Tibial artery (tissue), 4 donors: ENCODE measurements around the gene SLC7A9.
"Not testable (repeated sequence)": the region's sequence is repeated elsewhere in the genome, so short reads cannot be mapped to it uniquely, and the experiment has no call there.

Experiments
- DNase-seq, 2 donors: peaks; one replicate each; pipeline ENCODE4 v3.0.0-alpha.2; 2019
- H3K27ac ChIP-seq, 2 donors: fragments of 200-600 bp; sonication (generic) in 1 of 2; 1 replicate in 1 of 2; 2 replicates in 1 of 2; pipeline ENCODE4 v1.5.1; 2018 to 2019; ENCODE audit warnings: mild to moderate bottlenecking in 1 of 2
- H3K27me3 ChIP-seq, 2 donors: fragments of 200-600 bp; sonication (generic) in 1 of 2; one replicate each; pipeline versions ENCODE4 v1.5.1 to v1.6.0; 2016 to 2019
- H3K36me3 ChIP-seq, 3 donors: fragments of 200-600 bp; sonication (generic) in 2 of 3; one replicate each; pipeline ENCODE4 v1.5.1; 2016 to 2019; ENCODE audit warnings: mild to moderate bottlenecking in 2 of 3
- H3K4me1 ChIP-seq, 4 donors: fragments of 200-600 bp; sonication (generic) in 2 of 4; 1 replicate in 3 of 4; 2 replicates in 1 of 4; pipeline ENCODE4 v1.5.1; 2016 to 2019
- H3K4me3 ChIP-seq, 2 donors: fragments of 200-600 bp; sonication (generic) in 1 of 2; 1 replicate in 1 of 2; 2 replicates in 1 of 2; pipeline ENCODE4 v1.5.1; 2018 to 2019; ENCODE audit warnings: mild to moderate bottlenecking in 2 of 2
- H3K9me3 ChIP-seq, 3 donors: fragments of 200-600 bp; sonication (generic) in 1 of 3; one replicate each; pipeline ENCODE4 v1.5.1; 2016 to 2019
- intact Hi-C: fragments of 100-400 bp; cut with DNase I; formaldehyde crosslinking; loops from one replicate; pipeline ENCODE4 v1.15.0; 2023; ENCODE audit warnings: low total_unique reads
- TF ChIP-seq, protein P1 (sequence below), 2 experiments: fragments of 200-600 bp in 1 of 2; fragments of 450-650 bp in 1 of 2; IDR thresholded peaks; one replicate each; pipeline ENCODE4 v1.5.1; 2017 to 2019; ENCODE audit warnings: antibody characterized with exemption in 2 of 2, mild to moderate bottlenecking in 1 of 2, moderate library complexity in 1 of 2

Gene SLC7A9

GRCh38 chr19:32837531-32837930 lies 32.0 kb downstream of the SLC7A9 start:
- DNase-seq: no peak
- TF ChIP-seq, protein P1, sequence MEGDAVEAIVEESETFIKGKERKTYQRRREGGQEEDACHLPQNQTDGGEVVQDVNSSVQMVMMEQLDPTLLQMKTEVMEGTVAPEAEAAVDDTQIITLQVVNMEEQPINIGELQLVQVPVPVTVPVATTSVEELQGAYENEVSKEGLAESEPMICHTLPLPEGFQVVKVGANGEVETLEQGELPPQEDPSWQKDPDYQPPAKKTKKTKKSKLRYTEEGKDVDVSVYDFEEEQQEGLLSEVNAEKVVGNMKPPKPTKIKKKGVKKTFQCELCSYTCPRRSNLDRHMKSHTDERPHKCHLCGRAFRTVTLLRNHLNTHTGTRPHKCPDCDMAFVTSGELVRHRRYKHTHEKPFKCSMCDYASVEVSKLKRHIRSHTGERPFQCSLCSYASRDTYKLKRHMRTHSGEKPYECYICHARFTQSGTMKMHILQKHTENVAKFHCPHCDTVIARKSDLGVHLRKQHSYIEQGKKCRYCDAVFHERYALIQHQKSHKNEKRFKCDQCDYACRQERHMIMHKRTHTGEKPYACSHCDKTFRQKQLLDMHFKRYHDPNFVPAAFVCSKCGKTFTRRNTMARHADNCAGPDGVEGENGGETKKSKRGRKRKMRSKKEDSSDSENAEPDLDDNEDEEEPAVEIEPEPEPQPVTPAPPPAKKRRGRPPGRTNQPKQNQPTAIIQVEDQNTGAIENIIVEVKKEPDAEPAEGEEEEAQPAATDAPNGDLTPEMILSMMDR (IDR thresholded peaks at IDR 0.05): no peak
- Histone ChIP-seq H3K4me3 (no peak overlapping the region), H3K27ac (no peak overlapping the region), H3K4me1 (no peaks in the 10 kb centered on the region), H3K9me3 (peaks cover 0 to 16% (median 16%) of the 10 kb centered on the region in 3 donors), H3K36me3 (peaks cover 0 to 18% (median 17%) of the 10 kb centered on the region in 3 donors), H3K27me3 (no peaks in the 10 kb centered on the region)
- intact Hi-C loops: no loop called here

DNA sequence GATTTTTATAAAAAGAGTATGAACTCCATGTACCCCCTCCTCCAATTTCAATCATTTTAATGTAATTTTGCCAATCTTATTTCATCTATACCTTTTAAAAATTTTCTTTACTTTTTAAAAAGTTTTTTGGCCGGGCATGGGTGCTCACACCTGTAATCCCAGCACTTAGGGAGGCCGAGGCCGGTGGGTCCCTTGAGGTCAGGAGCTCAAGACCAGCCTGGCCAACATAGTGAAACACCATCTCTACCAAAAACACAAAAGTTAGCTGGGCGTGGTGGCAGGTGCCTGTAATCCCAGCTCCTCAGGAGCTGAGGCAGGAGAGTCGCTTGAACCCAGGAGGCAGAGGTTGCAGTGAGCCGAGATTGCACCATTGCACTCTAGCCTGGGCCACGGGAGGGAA lies 36.2 kb downstream of the SLC7A9 start:
- H3K36me3 ChIP-seq: peaks cover 0 to 21% (median 0%) of the 10 kb centered on the region in 3 donors
- H3K27ac ChIP-seq, H3K4me1 ChIP-seq, H3K9me3 ChIP-seq, H3K4me3 ChIP-seq, H3K27me3 ChIP-seq, DNase-seq, intact Hi-C loops: not testable (repeated sequence)

DNA sequence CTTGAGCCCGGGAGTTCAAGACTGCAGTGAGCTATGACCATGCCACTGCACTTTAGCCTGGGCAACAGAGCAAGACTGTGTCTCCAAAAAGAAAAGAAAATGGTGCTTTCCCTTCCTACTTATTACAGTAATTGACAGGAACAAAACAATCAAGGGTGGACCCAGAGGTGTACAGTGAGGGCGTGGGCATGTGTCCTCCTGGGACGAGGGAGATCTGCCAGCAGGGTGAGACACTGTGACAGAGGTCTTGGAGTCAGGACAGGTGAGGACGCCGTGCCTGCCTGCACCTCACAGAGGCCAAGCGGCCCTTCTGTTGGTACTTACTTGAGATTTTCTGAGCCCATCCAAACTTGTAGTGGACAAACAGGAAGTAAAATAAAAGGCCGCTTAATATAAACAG lies 36.7 kb downstream of the SLC7A9 start:
- intact Hi-C loops, H3K4me3 ChIP-seq, DNase-seq, H3K27ac ChIP-seq, H3K9me3 ChIP-seq, H3K4me1 ChIP-seq, H3K27me3 ChIP-seq: not testable (repeated sequence)
- peaks cover 0 to 21% (median 0%) of the 10 kb centered on the region in 3 donors for H3K36me3 ChIP-seq

- H3K4me3 ChIP-seq, DNase-seq, H3K4me1 ChIP-seq, intact Hi-C loops, H3K27ac ChIP-seq, H3K9me3 ChIP-seq, H3K27me3 ChIP-seq: not testable (repeated sequence)
- H3K36me3 ChIP-seq: peaks cover 0 to 21% (median 0%) of the 10 kb centered on the region in 3 donors
Measured at GRCh38 chr19:32832094-32832493, 37.5 kb downstream of the SLC7A9 start.

- TF ChIP-seq, protein P1 (IDR thresholded peaks at IDR 0.05): no peak
- no peaks in the 10 kb centered on the region for H3K27me3 ChIP-seq
- intact Hi-C loops: no loop called here
- H3K4me1 ChIP-seq: no peaks in the 10 kb centered on the region
- H3K4me3 ChIP-seq: no peak overlapping the region
- H3K9me3 ChIP-seq: no peaks in the 10 kb centered on the region
- no peak for DNase-seq
- no peak overlapping the region for H3K27ac ChIP-seq
- H3K36me3 ChIP-seq: peaks cover 0 to 21% (median 0%) of the 10 kb centered on the region in 3 donors
Measured at GRCh38 chr19:32831611-32832010, 38.0 kb downstream of the SLC7A9 start.

DNA sequence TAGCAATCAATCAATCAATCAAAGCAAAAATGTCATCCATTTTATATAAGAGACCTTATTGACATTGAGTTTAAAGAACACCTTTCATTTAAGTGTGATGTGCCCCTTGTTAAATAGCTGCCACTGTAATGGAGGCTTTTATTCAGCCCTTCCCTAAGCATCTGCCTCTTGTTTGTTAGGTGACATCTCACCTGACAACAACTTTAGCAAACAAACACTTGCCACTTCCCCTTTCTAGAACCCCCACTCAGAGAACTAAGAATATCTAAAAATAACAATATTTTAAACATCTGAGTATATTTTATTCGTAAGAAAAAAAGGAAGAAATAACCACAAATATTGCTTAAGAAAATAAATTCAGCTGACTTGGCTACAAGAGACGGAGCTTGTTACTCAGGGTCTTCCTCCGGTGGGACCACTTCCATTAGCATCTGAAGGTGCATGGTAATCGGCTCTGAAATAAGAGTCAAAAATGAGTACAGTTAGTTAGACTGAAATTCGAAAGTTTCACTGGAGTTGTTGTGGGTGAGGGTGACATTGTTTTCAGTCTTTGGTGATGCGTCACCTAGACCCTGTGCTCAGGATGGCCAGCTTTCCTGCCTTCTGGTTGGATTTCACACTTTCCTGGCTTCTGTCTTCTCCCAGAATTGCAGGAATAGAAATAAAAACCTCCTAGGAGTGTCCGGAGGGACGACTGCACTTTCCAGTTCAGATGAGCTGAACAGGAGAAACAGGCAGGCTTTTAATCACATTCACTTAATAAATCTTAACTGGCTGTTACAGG lies 39.1 kb downstream of the SLC7A9 start:
- H3K36me3 ChIP-seq: peaks cover 0 to 21% (median 0%) of the 10 kb centered on the region in 3 donors
- no peak for DNase-seq
- H3K4me1 ChIP-seq: no peaks in the 10 kb centered on the region
- H3K9me3 ChIP-seq: no peaks in the 10 kb centered on the region
- H3K27ac ChIP-seq: no peak overlapping the region
- TF ChIP-seq, protein P1 (IDR thresholded peaks at IDR 0.05): no peak
- no peaks in the 10 kb centered on the region for H3K27me3 ChIP-seq
- H3K4me3 ChIP-seq: no peak overlapping the region
- intact Hi-C loops: no loop called here

- TF ChIP-seq, protein P1 (IDR thresholded peaks at IDR 0.05): no peak
- Histone ChIP-seq H3K27ac (no peak overlapping the region), H3K27me3 (no peaks in the 10 kb centered on the region), H3K4me1 (no peaks in the 10 kb centered on the region), H3K36me3 (peaks cover 0 to 21% (median 0%) of the 10 kb centered on the region in 3 donors), H3K4me3 (no peak overlapping the region), H3K9me3 (no peaks in the 10 kb centered on the region)
- DNase-seq: no peak
- intact Hi-C loops: no loop called here
Measured at GRCh38 chr19:32829345-32829896, 40.1 kb downstream of the SLC7A9 start.
